HG02623 (cell line): Measurements from ENCODE around the gene CD226.

Source experiments
- ATAC-seq: cut with Tn5 transposase; IDR thresholded peaks from one replicate; pipeline ENCODE4 v1.9.1; 2021; ENCODE audit warnings: moderate library complexity; ENCODE audit not compliant: unreplicated experiment

CD226 gene

DNA sequence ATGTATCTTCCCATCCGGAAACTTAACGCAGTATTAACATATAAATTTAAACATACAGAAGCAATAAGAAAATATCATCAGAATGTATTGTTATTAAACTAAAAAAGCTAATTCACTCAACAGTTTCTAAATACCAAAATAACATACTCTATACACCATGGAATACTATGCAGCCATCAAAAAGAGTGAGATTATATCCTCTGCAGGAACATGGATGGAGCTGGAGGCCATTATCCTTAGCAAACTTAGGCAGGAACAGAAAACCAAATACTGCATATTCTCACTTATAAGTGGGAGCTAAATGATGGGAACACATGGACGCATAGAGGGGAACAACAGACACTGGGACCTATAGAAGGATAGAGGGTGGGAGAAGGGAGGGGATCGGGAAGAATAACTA lies 127.1 kb downstream of the CD226 start:
- no peak for ATAC-seq

DNA sequence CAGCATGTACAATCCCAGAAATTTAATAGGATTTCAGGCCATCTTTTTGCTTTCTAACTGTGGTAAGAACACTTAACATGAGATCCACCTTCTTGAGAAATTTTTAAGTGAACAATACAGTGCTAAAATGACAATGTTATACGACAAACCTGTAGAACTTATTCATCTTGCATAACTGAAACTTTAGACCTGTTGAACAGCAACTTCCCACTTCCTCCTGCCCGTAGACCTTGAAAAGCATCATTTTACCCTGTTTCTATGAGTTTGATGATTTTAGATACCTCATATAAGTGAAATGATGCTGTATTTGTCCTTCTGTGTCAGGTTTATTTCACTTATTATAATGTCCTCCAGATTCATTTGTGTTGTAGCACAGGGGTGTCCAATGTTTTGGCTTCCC lies 128.2 kb downstream of the CD226 start:
- ATAC-seq, result no peak

GRCh38 chr18:69817335-69817940 lies 130.2 kb downstream of the CD226 start:
- no peak for ATAC-seq

GRCh38 chr18:69814861-69815385 lies 132.8 kb downstream of the CD226 start:
- no peak for ATAC-seq

- ATAC-seq, result no peak
These were observed 134.1 kb downstream of the CD226 start for GRCh38 chr18:69813559-69813958.

- ATAC-seq, result no peak
These were observed 139.3 kb downstream of the CD226 start for GRCh38 chr18:69808399-69808798.

GRCh38 chr18:69804776-69805501 lies 142.7 kb downstream of the CD226 start:
- ATAC-seq, result no peak
